Keratinocyte (primary cell): ENCODE data around the gene SORBS2. TPM values are rescaled to one million over a fixed set of nuclear protein-coding genes. Genes with fewer than 3 reads are reported as not detected.

Experiments used
- DNase-seq: peaks from one replicate; pipeline ENCODE4 v3.0.0-alpha.2; 2011; ENCODE audit warnings: low read depth, missing footprints, low spot score
- FAIRE-seq: peaks from 2 replicates; lab custom pipeline; 2011; peaks lifted over from hg19 to GRCh38; lab: Jason Lieb, UNC
- H2AFZ ChIP-seq: 2 replicates; pipeline ENCODE4 v1.6.0; 2012; ENCODE audit warnings: low read length, control low read depth, inconsistent platforms; ENCODE audit not compliant: control insufficient read depth
- H3K27ac ChIP-seq: 2 replicates; pipeline ENCODE4 v1.5.1; 2011; ENCODE audit warnings: low read length; ENCODE audit not compliant: control insufficient read depth, insufficient read depth
- H3K27me3 ChIP-seq: 3 replicates; pipeline ENCODE4 v1.6.0; 2011; ENCODE audit warnings: low read length; ENCODE audit not compliant: control insufficient read depth, insufficient read depth; ENCODE audit errors: extremely low read depth
- H3K36me3 ChIP-seq, 2 experiments: 2 replicates in 1 of 2; 3 replicates in 1 of 2; pipeline ENCODE4 v1.5.1; 2011; ENCODE audit warnings: low read length in 2 of 2, mild to moderate bottlenecking in 1 of 2; ENCODE audit not compliant: control insufficient read depth in 2 of 2, insufficient read depth in 2 of 2; ENCODE audit errors: extremely low read depth in 1 of 2
- H3K4me1 ChIP-seq: 3 replicates; pipeline ENCODE4 v1.5.1; 2011; ENCODE audit warnings: low read length; ENCODE audit not compliant: control insufficient read depth, insufficient read depth; ENCODE audit errors: extremely low read depth
- H3K4me2 ChIP-seq: 3 replicates; pipeline ENCODE4 v1.6.0; 2011; ENCODE audit warnings: low read depth, low read length; ENCODE audit not compliant: control insufficient read depth, insufficient read depth; ENCODE audit errors: extremely low read depth
- H3K4me3 ChIP-seq, 3 experiments: fragments of 200-600 bp in 1 of 3; sonication (generic) in 1 of 3; 2 replicates in 2 of 3; 3 replicates in 1 of 3; pipeline ENCODE4 v1.5.1; 2011 to 2016; ENCODE audit warnings: low read length in 3 of 3, mild to moderate bottlenecking in 3 of 3, control low read depth in 2 of 3, inconsistent platforms in 1 of 3, low read depth in 1 of 3, mixed read lengths in 1 of 3, mixed run types in 1 of 3, moderate library complexity in 1 of 3; ENCODE audit not compliant: control insufficient read depth in 2 of 3, insufficient read depth in 2 of 3; ENCODE audit errors: extremely low read depth in 1 of 3
- H3K79me2 ChIP-seq: 2 replicates; pipeline ENCODE4 v1.6.0; 2012; ENCODE audit warnings: low read length; ENCODE audit not compliant: control insufficient read depth, insufficient read depth
- H3K9ac ChIP-seq: 3 replicates; pipeline ENCODE4 v1.6.0; 2011; ENCODE audit warnings: low read length; ENCODE audit not compliant: control insufficient read depth, insufficient read depth; ENCODE audit errors: extremely low read depth
- H3K9me1 ChIP-seq: 3 replicates; pipeline ENCODE4 v1.6.0; 2011; ENCODE audit warnings: low read length; ENCODE audit not compliant: control insufficient read depth, insufficient read depth; ENCODE audit errors: extremely low read depth
- H3K9me3 ChIP-seq: 2 replicates; pipeline ENCODE4 v1.5.1; 2012; ENCODE audit warnings: low read depth, low read length; ENCODE audit not compliant: control insufficient read depth
- H4K20me1 ChIP-seq: 3 replicates; pipeline ENCODE4 v1.6.0; 2011; ENCODE audit warnings: low read length; ENCODE audit not compliant: control insufficient read depth, insufficient read depth; ENCODE audit errors: extremely low read depth
- CTCF ChIP-seq, 3 experiments: IDR thresholded peaks in 1 of 3; conservative IDR thresholded peaks in 1 of 3; optimal IDR thresholded peaks in 1 of 3; 2 replicates in 2 of 3; 3 replicates in 1 of 3; pipeline versions ENCODE3 to v1.5.1; 2011; ENCODE audit warnings: low read length in 3 of 3, mild to moderate bottlenecking in 3 of 3, moderate library complexity in 2 of 3, control low read depth in 1 of 3, inconsistent platforms in 1 of 3; ENCODE audit not compliant: insufficient read depth in 2 of 3; ENCODE audit errors: extremely low read depth in 1 of 3
- EZH2 ChIP-seq: IDR thresholded peaks from one replicate; pipeline ENCODE4 v1.6.1; 2012; ENCODE audit warnings: inconsistent platforms, mild to moderate bottlenecking, low read length, moderate library complexity
- dilution Hi-C: fragments of 300-500 bp; cut with MboI; formaldehyde crosslinking; loops from one replicate; pipeline ENCODE4 v1.7.0; 2020; ENCODE audit warnings: low sequenced_read_pairs; ENCODE audit not compliant: extremely low pct_ligation_motif_present
- polyA plus RNA-seq, 5 experiments: library from polyadenylated mRNA; depleted of rRNA in 3 of 5; stranded (reverse) in 3 of 5; stranded (forward) in 1 of 5; unstranded in 1 of 5; fragments of >200 nt; gene quantifications; 1 replicate in 1 of 5; 2 replicates in 3 of 5; 3 replicates in 1 of 5; pipeline versions ENCODE4 v1.2.1 to v1.2.3, GENCODE V29; 2011 to 2012; ENCODE audit warnings: missing spikeins in 2 of 5, low read depth in 1 of 5, low replicate concordance in 1 of 5

SORBS2 gene
- polyA plus RNA-seq, 1 donor (not counting 4 experiments of a cell fraction or from before 2014, with no cell fraction given) = 0.14 TPM

GRCh38 chr4:185748901-185749390 is 63.0 kb downstream of the SORBS2 start:
- dilution Hi-C loops = no loop called here
- H3K9ac ChIP-seq = no peak overlapping the region
- H4K20me1 ChIP-seq = no peaks in the 10 kb centered on the region
- FAIRE-seq = no peak
- no peaks in the 10 kb centered on the region for H3K9me3 ChIP-seq
- no peak overlapping the region for H3K4me3 ChIP-seq
- H3K4me1 ChIP-seq = no peaks in the 10 kb centered on the region
- no peaks in the 10 kb centered on the region for H3K79me2 ChIP-seq
- no peak for DNase-seq
- no peak for TF ChIP-seq CTCF (optimal IDR thresholded peaks at IDR 0.05 in 1 of 3, IDR thresholded peaks at IDR 0.05 in 1 of 3, conservative IDR thresholded peaks at IDR 0.05 in 1 of 3; ENCODE audit: extremely low read depth in 1 of 3, insufficient read depth in 2 of 3, low read length in 3 of 3)
- no peak for TF ChIP-seq EZH2
- no peak overlapping the region for H2AFZ ChIP-seq
- no peak overlapping the region for H3K4me2 ChIP-seq
- no peaks in the 10 kb centered on the region for H3K36me3 ChIP-seq
- H3K27ac ChIP-seq = no peak overlapping the region
- peaks cover 4% of the 10 kb centered on the region for H3K27me3 ChIP-seq
- H3K9me1 ChIP-seq = no peaks in the 10 kb centered on the region

DNA sequence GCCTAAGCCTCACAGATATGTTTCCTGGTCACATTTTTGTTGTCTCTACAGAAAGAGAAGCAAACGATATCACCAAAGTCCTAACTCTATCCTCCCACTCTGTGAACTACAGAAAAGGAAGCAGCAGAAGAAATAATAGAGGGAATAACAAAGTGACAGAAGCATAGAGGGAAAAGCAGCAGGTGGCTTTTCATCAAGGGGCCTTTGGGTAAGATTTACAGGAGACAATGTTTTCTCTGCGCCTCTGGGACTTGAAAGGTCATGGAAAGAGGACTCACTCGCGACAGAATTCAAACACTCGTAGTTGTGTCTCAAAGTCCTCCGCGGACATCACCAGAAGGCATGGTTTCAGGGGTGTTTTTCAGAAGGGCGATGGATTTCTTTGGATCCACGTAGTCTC is 66.1 kb downstream of the SORBS2 start:
- Histone ChIP-seq H3K36me3 (no peaks in the 10 kb centered on the region), H3K27ac (no peak overlapping the region), H3K27me3 (peaks cover 4% of the 10 kb centered on the region), H3K4me2 (no peak overlapping the region), H3K9me1 (no peaks in the 10 kb centered on the region), H3K9me3 (no peaks in the 10 kb centered on the region), H4K20me1 (no peaks in the 10 kb centered on the region), H3K4me3 (no peak overlapping the region), H2AFZ (no peak overlapping the region), H3K9ac (no peak overlapping the region), H3K79me2 (no peaks in the 10 kb centered on the region), H3K4me1 (peaks cover 6% of the 10 kb centered on the region)
- DNase-seq (no peak), FAIRE-seq (no peak)
- dilution Hi-C loops = no loop called here
- TF ChIP-seq CTCF (optimal IDR thresholded peaks at IDR 0.05 in 1 of 3, IDR thresholded peaks at IDR 0.05 in 1 of 3, conservative IDR thresholded peaks at IDR 0.05 in 1 of 3; ENCODE audit: extremely low read depth in 1 of 3, insufficient read depth in 2 of 3, low read length in 3 of 3) = no peak
- TF ChIP-seq EZH2 = no peak
